ENCODE measurements around the gene SMURF2.

The SMURF2 gene

DNA sequence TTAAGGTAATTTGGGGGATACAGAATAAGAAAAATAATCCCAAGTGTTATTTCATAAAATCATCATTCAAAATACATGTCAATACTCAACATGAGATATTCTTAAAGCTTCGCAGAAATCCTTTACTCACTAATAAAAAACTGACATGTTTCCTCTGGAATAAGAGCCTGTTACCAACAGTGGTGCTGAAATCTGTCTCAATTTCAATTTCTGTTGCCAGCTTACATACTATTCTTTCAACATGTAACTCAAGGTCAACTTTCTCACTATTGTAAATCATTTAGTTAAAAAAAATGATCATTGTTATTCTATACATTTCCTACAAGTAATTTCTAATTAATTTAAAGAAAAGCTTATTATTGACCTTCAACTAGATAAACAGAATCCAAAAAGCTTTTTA lies 87.5 kb downstream of the SMURF2 start:
- Histone ChIP-seq H3K4me3 (ENCODE audit: severe bottlenecking) (no peak overlapping the region), H3K36me3 (ENCODE audit: low read depth) (peaks cover 92% of the 10 kb centered on the region)
- no peak for ATAC-seq (ENCODE audit: low read depth)

DNA sequence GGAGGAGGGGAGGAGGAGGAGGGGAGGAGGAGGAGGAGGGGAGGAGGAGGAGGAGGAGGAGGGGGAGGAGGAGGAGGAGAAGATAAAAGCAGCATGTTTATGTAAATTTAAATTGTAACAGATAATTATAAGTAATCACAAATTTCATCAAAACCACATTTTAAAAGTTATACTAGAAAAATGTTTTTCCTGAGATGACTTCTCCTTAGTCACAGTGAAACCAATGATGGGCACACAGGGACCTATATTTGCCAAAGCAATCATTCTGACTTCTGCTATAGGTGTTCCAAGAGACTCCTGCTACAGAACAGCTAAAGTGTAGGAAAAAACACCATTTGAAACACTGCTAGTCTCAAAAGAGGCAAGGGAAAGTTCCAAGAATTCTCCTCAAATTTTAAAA lies 88.9 kb downstream of the SMURF2 start:
- H3K4me3 ChIP-seq (ENCODE audit: severe bottlenecking), result no peak overlapping the region
- H3K4me1 ChIP-seq (ENCODE audit: insufficient read depth, poor library complexity, severe bottlenecking), result peaks cover 3% of the 10 kb centered on the region
- H3K27ac ChIP-seq (ENCODE audit: poor library complexity, severe bottlenecking), result no peak overlapping the region
- no peak for ATAC-seq (ENCODE audit: low read depth)
- DNase-seq (ENCODE audit: low spot score), result no peak
- H3K9me3 ChIP-seq (ENCODE audit: severe bottlenecking), result no peaks in the 10 kb centered on the region
- TF ChIP-seq, protein P1, sequence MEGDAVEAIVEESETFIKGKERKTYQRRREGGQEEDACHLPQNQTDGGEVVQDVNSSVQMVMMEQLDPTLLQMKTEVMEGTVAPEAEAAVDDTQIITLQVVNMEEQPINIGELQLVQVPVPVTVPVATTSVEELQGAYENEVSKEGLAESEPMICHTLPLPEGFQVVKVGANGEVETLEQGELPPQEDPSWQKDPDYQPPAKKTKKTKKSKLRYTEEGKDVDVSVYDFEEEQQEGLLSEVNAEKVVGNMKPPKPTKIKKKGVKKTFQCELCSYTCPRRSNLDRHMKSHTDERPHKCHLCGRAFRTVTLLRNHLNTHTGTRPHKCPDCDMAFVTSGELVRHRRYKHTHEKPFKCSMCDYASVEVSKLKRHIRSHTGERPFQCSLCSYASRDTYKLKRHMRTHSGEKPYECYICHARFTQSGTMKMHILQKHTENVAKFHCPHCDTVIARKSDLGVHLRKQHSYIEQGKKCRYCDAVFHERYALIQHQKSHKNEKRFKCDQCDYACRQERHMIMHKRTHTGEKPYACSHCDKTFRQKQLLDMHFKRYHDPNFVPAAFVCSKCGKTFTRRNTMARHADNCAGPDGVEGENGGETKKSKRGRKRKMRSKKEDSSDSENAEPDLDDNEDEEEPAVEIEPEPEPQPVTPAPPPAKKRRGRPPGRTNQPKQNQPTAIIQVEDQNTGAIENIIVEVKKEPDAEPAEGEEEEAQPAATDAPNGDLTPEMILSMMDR (IDR thresholded peaks at IDR 0.05; ENCODE audit: poor library complexity, severe bottlenecking), result no peak
- H3K27me3 ChIP-seq (ENCODE audit: insufficient read depth, poor library complexity, severe bottlenecking), result no peaks in the 10 kb centered on the region
- H3K36me3 ChIP-seq (ENCODE audit: low read depth), result peaks cover 92% of the 10 kb centered on the region

More for the DNA sequence above, 87.5 kb downstream of the SMURF2 start:
- Histone ChIP-seq H3K4me1 (ENCODE audit: insufficient read depth, poor library complexity, severe bottlenecking) (peaks cover 3% of the 10 kb centered on the region), H3K27me3 (ENCODE audit: insufficient read depth, poor library complexity, severe bottlenecking) (no peaks in the 10 kb centered on the region), H3K9me3 (ENCODE audit: severe bottlenecking) (no peaks in the 10 kb centered on the region), H3K27ac (ENCODE audit: poor library complexity, severe bottlenecking) (no peak overlapping the region)
- DNase-seq (ENCODE audit: low spot score), result no peak
- TF ChIP-seq, protein P1 (IDR thresholded peaks at IDR 0.05; ENCODE audit: poor library complexity, severe bottlenecking), result no peak

DNA sequence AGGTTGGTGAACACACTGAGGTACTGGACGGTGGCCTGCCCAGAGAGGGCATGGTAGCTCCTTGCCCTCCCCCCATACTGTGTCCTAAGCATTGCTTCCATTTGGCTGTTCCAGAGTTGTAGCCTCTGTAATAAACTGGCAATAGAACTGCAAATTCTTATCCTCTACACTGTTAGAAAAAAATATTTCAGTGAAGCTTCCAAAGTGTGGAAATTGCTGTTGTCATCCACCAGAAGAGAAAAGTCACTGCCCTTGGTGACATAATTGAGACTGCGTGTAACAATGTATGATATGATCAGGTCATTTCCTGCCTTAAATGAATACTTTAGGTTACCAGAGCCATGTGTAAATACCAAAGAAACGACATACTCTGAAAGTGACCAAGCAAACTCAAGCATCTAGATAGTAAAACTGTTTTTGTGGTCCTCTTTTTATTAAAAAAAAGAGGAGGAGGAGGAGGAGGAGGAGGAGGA lies 89.4 kb downstream of the SMURF2 start:
- H3K27ac ChIP-seq (ENCODE audit: poor library complexity, severe bottlenecking), result no peak overlapping the region
- peaks cover 3% of the 10 kb centered on the region for H3K4me1 ChIP-seq (ENCODE audit: insufficient read depth, poor library complexity, severe bottlenecking)
- ATAC-seq (ENCODE audit: low read depth) (no peak), DNase-seq (ENCODE audit: low spot score) (no peak)
- TF ChIP-seq, protein P1 (IDR thresholded peaks at IDR 0.05; ENCODE audit: poor library complexity, severe bottlenecking), result no peak
- H3K9me3 ChIP-seq (ENCODE audit: severe bottlenecking), result no peaks in the 10 kb centered on the region
- no peaks in the 10 kb centered on the region for H3K27me3 ChIP-seq (ENCODE audit: insufficient read depth, poor library complexity, severe bottlenecking)
- H3K36me3 ChIP-seq (ENCODE audit: low read depth), result peaks cover 92% of the 10 kb centered on the region
- no peak overlapping the region for H3K4me3 ChIP-seq (ENCODE audit: severe bottlenecking)

DNA sequence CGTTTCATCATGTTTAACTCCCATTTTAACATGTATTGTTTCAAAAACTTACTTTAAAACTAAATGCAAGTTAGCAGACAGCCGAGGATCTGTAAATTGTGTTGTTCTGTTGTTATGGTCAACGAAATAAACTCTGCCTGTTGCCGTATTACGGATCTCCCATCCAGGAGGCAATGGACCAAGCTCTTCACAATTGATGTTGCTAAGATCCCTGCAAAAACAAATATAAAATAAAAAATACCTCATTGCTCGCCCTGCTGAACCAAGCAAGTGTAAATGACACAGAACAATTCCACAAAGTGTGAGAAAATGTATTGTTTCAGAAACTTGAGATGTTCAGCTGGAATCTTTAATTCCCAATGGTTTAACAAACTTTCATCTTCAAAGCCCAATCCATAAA lies 90.4 kb downstream of the SMURF2 start:
- ATAC-seq (ENCODE audit: low read depth), result no peak
- Histone ChIP-seq H3K9me3 (ENCODE audit: severe bottlenecking) (no peaks in the 10 kb centered on the region), H3K36me3 (ENCODE audit: low read depth) (peaks cover 89% of the 10 kb centered on the region), H3K27ac (ENCODE audit: poor library complexity, severe bottlenecking) (no peak overlapping the region), H3K4me1 (ENCODE audit: insufficient read depth, poor library complexity, severe bottlenecking) (peaks cover 3% of the 10 kb centered on the region), H3K4me3 (ENCODE audit: severe bottlenecking) (no peak overlapping the region), H3K27me3 (ENCODE audit: insufficient read depth, poor library complexity, severe bottlenecking) (no peaks in the 10 kb centered on the region)
- DNase-seq (ENCODE audit: low spot score), result no peak
- TF ChIP-seq, protein P1 (IDR thresholded peaks at IDR 0.05; ENCODE audit: poor library complexity, severe bottlenecking), result no peak

DNA sequence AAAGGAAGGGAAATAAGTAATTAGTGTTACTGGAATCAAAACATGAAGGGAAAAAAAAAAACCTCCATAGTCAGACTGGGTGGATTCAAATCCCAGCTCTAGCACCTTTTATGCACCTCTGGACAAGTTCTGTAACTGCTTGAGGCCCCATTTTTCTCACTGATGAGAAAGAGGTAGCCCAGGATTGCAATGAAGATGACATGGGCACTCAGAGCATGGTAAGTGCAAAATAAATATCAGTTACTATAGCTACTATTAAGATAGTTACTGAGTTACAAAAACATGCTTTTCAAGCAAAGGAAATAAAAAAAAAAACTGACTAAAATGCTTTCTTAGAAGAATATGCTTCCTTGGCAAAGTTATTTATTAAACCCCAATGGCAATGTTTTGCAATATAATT lies 96.5 kb downstream of the SMURF2 start:
- no peak for DNase-seq (ENCODE audit: low spot score)
- TF ChIP-seq, protein P1 (IDR thresholded peaks at IDR 0.05; ENCODE audit: poor library complexity, severe bottlenecking), result no peak
- Histone ChIP-seq H3K36me3 (ENCODE audit: low read depth) (peaks cover 88% of the 10 kb centered on the region), H3K4me1 (ENCODE audit: insufficient read depth, poor library complexity, severe bottlenecking) (no peaks in the 10 kb centered on the region), H3K4me3 (ENCODE audit: severe bottlenecking) (no peak overlapping the region), H3K9me3 (ENCODE audit: severe bottlenecking) (peaks cover 2% of the 10 kb centered on the region), H3K27me3 (ENCODE audit: insufficient read depth, poor library complexity, severe bottlenecking) (no peaks in the 10 kb centered on the region), H3K27ac (ENCODE audit: poor library complexity, severe bottlenecking) (no peak overlapping the region)
- ATAC-seq (ENCODE audit: low read depth), result no peak

Data from RWPE2 (cell line).